ENCODE measurements around the gene SP100.

DNA sequence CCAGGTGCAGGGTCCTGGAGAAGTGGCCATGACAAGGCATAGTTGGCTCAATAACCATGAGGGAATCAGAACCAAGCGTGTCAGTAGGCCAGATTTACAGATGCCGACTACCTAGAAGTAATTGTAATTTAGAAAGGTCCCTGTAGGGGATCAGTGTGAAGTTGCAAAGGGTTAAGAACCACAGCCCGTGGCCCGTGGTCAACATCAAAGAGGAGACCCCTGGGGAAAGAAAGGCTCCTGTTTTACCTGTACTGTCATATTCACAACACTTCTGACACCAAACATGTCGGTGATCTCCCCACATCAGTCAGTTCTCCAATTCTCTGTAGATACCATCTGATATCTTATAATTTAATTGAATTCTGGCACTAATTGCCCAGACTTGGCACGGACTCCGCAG, 31.0 kb downstream of the SP100 start:
- TF ChIP-seq, protein P1, sequence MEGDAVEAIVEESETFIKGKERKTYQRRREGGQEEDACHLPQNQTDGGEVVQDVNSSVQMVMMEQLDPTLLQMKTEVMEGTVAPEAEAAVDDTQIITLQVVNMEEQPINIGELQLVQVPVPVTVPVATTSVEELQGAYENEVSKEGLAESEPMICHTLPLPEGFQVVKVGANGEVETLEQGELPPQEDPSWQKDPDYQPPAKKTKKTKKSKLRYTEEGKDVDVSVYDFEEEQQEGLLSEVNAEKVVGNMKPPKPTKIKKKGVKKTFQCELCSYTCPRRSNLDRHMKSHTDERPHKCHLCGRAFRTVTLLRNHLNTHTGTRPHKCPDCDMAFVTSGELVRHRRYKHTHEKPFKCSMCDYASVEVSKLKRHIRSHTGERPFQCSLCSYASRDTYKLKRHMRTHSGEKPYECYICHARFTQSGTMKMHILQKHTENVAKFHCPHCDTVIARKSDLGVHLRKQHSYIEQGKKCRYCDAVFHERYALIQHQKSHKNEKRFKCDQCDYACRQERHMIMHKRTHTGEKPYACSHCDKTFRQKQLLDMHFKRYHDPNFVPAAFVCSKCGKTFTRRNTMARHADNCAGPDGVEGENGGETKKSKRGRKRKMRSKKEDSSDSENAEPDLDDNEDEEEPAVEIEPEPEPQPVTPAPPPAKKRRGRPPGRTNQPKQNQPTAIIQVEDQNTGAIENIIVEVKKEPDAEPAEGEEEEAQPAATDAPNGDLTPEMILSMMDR (conservative IDR thresholded peaks at IDR 0.05; ENCODE audit: low read length), result no peak
- no peak for TF ChIP-seq EZH2phosphoT487 (IDR thresholded peaks at IDR 0.05; ENCODE audit: borderline replicate concordance)

Data from Loucy (cell line).